Chondrocyte (in vitro differentiated cells): ENCODE results near the gene IFT172. TPM values are rescaled to one million over a fixed set of nuclear protein-coding genes. Genes with fewer than 3 reads are reported as not detected.

Source experiments
- DNase-seq: peaks from one replicate; pipeline ENCODE4 v3.0.0; 2021; ENCODE audit warnings: mixed read lengths, low spot score
- H3K27ac Mint-ChIP-seq: one replicate; pipeline ENCODE4 v1.8.0; 2021; ENCODE audit warnings: mild to moderate bottlenecking, moderate library complexity, mixed read lengths; ENCODE audit not compliant: unreplicated experiment
- H3K27me3 Mint-ChIP-seq: 2 replicates; pipeline ENCODE4 v1.8.0; 2021; ENCODE audit warnings: low read depth, mixed read lengths
- H3K36me3 Mint-ChIP-seq: 2 replicates; pipeline ENCODE4 v1.8.0; 2021; ENCODE audit warnings: low read depth, mixed read lengths
- H3K4me1 Mint-ChIP-seq: 2 replicates; pipeline ENCODE4 v1.8.0; 2021; ENCODE audit warnings: low read depth, mild to moderate bottlenecking, mixed read lengths
- H3K4me3 Mint-ChIP-seq: one replicate; pipeline ENCODE4 v1.8.0; 2021; ENCODE audit warnings: mild to moderate bottlenecking, moderate library complexity, mixed read lengths; ENCODE audit not compliant: unreplicated experiment
- H3K9me3 Mint-ChIP-seq: 2 replicates; pipeline ENCODE4 v1.8.0; 2021; ENCODE audit warnings: low read depth, mixed read lengths
- CTCF ChIP-seq: fragments of 200-600 bp; sonication (generic); IDR thresholded peaks from 2 replicates; pipeline ENCODE4 v1.5.0; 2021; ENCODE audit warnings: antibody characterized with exemption, mild to moderate bottlenecking, moderate library complexity
- total RNA-seq: library from RNA; stranded (reverse); gene quantifications from 3 replicates; pipeline ENCODE4 v1.2.1, GENCODE V29; 2021

IFT172 gene
- total RNA-seq, 1 donor from 2014 or later = 21.5 TPM

GRCh38 chr2:27441226-27441926 lies 48.2 kb downstream of the IFT172 start:
- H3K36me3 Mint-ChIP-seq = peaks cover 33% of the 10 kb centered on the region
- TF ChIP-seq CTCF = no peak

GRCh38 chr2:27435628-27436027 lies 53.9 kb downstream of the IFT172 start:
- H3K27me3 Mint-ChIP-seq = no peaks in the 10 kb centered on the region
- H3K27ac Mint-ChIP-seq = peak overlapping the region; percentile 52

More at GRCh38 chr2:27441226-27441926, 48.2 kb downstream of the IFT172 start:
- Mint-ChIP-seq H3K4me1 (no peaks in the 10 kb centered on the region), H3K27me3 (no peaks in the 10 kb centered on the region), H3K9me3 (no peaks in the 10 kb centered on the region), H3K4me3 (no peak overlapping the region), H3K27ac (no peak overlapping the region)
- DNase-seq = no peak

GRCh38 chr2:27431395-27431794 lies 58.1 kb downstream of the IFT172 start:
- peak overlapping the region; percentile 31 for H3K4me3 Mint-ChIP-seq

More at GRCh38 chr2:27435628-27436027, 53.9 kb downstream of the IFT172 start:
- Mint-ChIP-seq H3K9me3 (no peaks in the 10 kb centered on the region), H3K4me3 (no peak overlapping the region), H3K36me3 (peaks cover 52% of the 10 kb centered on the region), H3K4me1 (peaks cover 14% of the 10 kb centered on the region)
- no peak for DNase-seq
- TF ChIP-seq CTCF = no peak

GRCh38 chr2:27428978-27429541 lies 60.5 kb downstream of the IFT172 start:
- H3K27ac Mint-ChIP-seq = peak overlapping the region; percentile 96
- TF ChIP-seq CTCF = no peak
- no peaks in the 10 kb centered on the region for H3K9me3 Mint-ChIP-seq
- H3K36me3 Mint-ChIP-seq = peaks cover 11% of the 10 kb centered on the region
- peak overlapping the region; percentile 95 for H3K4me3 Mint-ChIP-seq
- H3K27me3 Mint-ChIP-seq = no peaks in the 10 kb centered on the region
- no peak for DNase-seq
- H3K4me1 Mint-ChIP-seq = peaks cover 35% of the 10 kb centered on the region

More at GRCh38 chr2:27431395-27431794, 58.1 kb downstream of the IFT172 start:
- TF ChIP-seq CTCF = no peak
- Mint-ChIP-seq H3K36me3 (peaks cover 32% of the 10 kb centered on the region), H3K27me3 (no peaks in the 10 kb centered on the region), H3K27ac (peak overlapping the region; percentile 77), H3K9me3 (no peaks in the 10 kb centered on the region), H3K4me1 (peaks cover 35% of the 10 kb centered on the region)
- DNase-seq = no peak

GRCh38 chr2:27428213-27428977 lies 61.1 kb downstream of the IFT172 start, which contains the start of gene NRBP1:
Gene NRBP1, plus strand, starts transcription at chr2:27428631. Its CDS starts 4,643 bp downstream, at chr2:27433274.
- Mint-ChIP-seq H3K4me1 (peaks cover 35% of the 10 kb centered on the region), H3K27me3 (no peaks in the 10 kb centered on the region), H3K36me3 (peaks cover 4% of the 10 kb centered on the region), H3K9me3 (no peaks in the 10 kb centered on the region), H3K4me3 (peak within 1 kb of the TSS; percentile 95), H3K27ac (peak within 1 kb of the TSS; percentile 98)
- TF ChIP-seq CTCF = peak; percentile 34
- peak; percentile 96 for DNase-seq
